ENCODE results near the gene YTHDC1. TPM values are rescaled to one million over a fixed set of nuclear protein-coding genes. Genes with fewer than 3 reads are reported as not detected.

Gene YTHDC1
- total RNA-seq, 4 donors from 2014 or later, result 66.4 to 95.6 (median 86.2) TPM

GRCh38 chr4:68299492-68300457 lies 50.1 kb downstream of the YTHDC1 start:
- Histone ChIP-seq H3K36me3 (no peaks in the 10 kb centered on the region), H3K4me3 (no peak overlapping the region), H3K4me1 (no peaks in the 10 kb centered on the region), H3K27ac (no peak overlapping the region), H3K27me3 (no peaks in the 10 kb centered on the region), H3K9me3 (no peaks in the 10 kb centered on the region)
- WGBS, 2 donors, result 59 to 61% methylated on average over 9 of the region's 9 CpGs
- TF ChIP-seq POLR2A (IDR thresholded peaks at IDR 0.05) (no peak), EP300 (IDR thresholded peaks at IDR 0.05) (no peak), CTCF (IDR thresholded peaks at IDR 0.05) (no peak)
- no peak for DNase-seq (ENCODE audit: low spot score in 2 of 2)

GRCh38 chr4:68297137-68297536 lies 52.8 kb downstream of the YTHDC1 start:
- no peaks in the 10 kb centered on the region for H3K27me3 ChIP-seq

GRCh38 chr4:68291256-68291655 lies 58.6 kb downstream of the YTHDC1 start:
- H3K27me3 ChIP-seq, result no peaks in the 10 kb centered on the region
- H3K36me3 ChIP-seq, result no peaks in the 10 kb centered on the region
- no peak overlapping the region for H3K27ac ChIP-seq
- no peak overlapping the region for H3K4me3 ChIP-seq
- no peak for DNase-seq (ENCODE audit: low spot score in 2 of 2)
- no peaks in the 10 kb centered on the region for H3K4me1 ChIP-seq
- 80 to 94% methylated on average over 1 of the region's 1 CpG for WGBS, 2 donors
- TF ChIP-seq POLR2A (IDR thresholded peaks at IDR 0.05), result no peak
- no peak for TF ChIP-seq CTCF (IDR thresholded peaks at IDR 0.05)
- TF ChIP-seq EP300 (IDR thresholded peaks at IDR 0.05), result no peak
- no peaks in the 10 kb centered on the region for H3K9me3 ChIP-seq

More at GRCh38 chr4:68297137-68297536, 52.8 kb downstream of the YTHDC1 start:
- DNase-seq (ENCODE audit: low spot score in 2 of 2), result no peak
- no peaks in the 10 kb centered on the region for H3K9me3 ChIP-seq
- TF ChIP-seq CTCF (IDR thresholded peaks at IDR 0.05) (no peak), POLR2A (IDR thresholded peaks at IDR 0.05) (no peak), EP300 (IDR thresholded peaks at IDR 0.05) (no peak)
- WGBS, 2 donors, result 89 to 91% methylated on average over 4 of the region's 4 CpGs
- H3K4me3 ChIP-seq, result no peak overlapping the region
- H3K27ac ChIP-seq, result no peak overlapping the region
- no peaks in the 10 kb centered on the region for H3K36me3 ChIP-seq
- no peaks in the 10 kb centered on the region for H3K4me1 ChIP-seq

- H3K4me1 ChIP-seq, result no peaks in the 10 kb centered on the region
- DNase-seq (ENCODE audit: low spot score in 2 of 2), result no peak
- no peak overlapping the region for H3K4me3 ChIP-seq
- H3K36me3 ChIP-seq, result no peaks in the 10 kb centered on the region
- 57 to 58% methylated on average over 2 of the region's 2 CpGs for WGBS, 2 donors
- H3K9me3 ChIP-seq, result no peaks in the 10 kb centered on the region
- no peak for TF ChIP-seq EP300 (IDR thresholded peaks at IDR 0.05)
- TF ChIP-seq POLR2A (IDR thresholded peaks at IDR 0.05), result no peak
- no peak for TF ChIP-seq CTCF (IDR thresholded peaks at IDR 0.05)
- H3K27me3 ChIP-seq, result no peaks in the 10 kb centered on the region
- H3K27ac ChIP-seq, result no peak overlapping the region
Measured at GRCh38 chr4:68288393-68288740, 61.5 kb downstream of the YTHDC1 start.

- no peak for TF ChIP-seq EP300 (IDR thresholded peaks at IDR 0.05)
- TF ChIP-seq POLR2A (IDR thresholded peaks at IDR 0.05), result no peak
- TF ChIP-seq CTCF (IDR thresholded peaks at IDR 0.05), result no peak
- Histone ChIP-seq H3K4me3 (no peak overlapping the region), H3K9me3 (no peaks in the 10 kb centered on the region), H3K4me1 (no peaks in the 10 kb centered on the region), H3K36me3 (no peaks in the 10 kb centered on the region), H3K27me3 (no peaks in the 10 kb centered on the region), H3K27ac (no peak overlapping the region)
- 34 to 45% methylated on average over 3 of the region's 3 CpGs for WGBS, 2 donors
- DNase-seq (ENCODE audit: low spot score in 2 of 2), result no peak
Measured at GRCh38 chr4:68287704-68288392, 62.0 kb downstream of the YTHDC1 start.
